Stimulated activated CD4-positive, alpha-beta T cell treated with anti-CD3 and anti-CD28 coated beads, Interleukin-15, amount 100 ng/mL, for 1 hour (primary cell): ENCODE results near the gene KCTD16.

Experiments
- DNase-seq, 2 donors: peaks; one replicate each; pipeline ENCODE4 v3.0.0-alpha.2; 2020; ENCODE audit warnings: low read depth in 1 of 2, low spot score in 1 of 2

KCTD16 gene

DNA sequence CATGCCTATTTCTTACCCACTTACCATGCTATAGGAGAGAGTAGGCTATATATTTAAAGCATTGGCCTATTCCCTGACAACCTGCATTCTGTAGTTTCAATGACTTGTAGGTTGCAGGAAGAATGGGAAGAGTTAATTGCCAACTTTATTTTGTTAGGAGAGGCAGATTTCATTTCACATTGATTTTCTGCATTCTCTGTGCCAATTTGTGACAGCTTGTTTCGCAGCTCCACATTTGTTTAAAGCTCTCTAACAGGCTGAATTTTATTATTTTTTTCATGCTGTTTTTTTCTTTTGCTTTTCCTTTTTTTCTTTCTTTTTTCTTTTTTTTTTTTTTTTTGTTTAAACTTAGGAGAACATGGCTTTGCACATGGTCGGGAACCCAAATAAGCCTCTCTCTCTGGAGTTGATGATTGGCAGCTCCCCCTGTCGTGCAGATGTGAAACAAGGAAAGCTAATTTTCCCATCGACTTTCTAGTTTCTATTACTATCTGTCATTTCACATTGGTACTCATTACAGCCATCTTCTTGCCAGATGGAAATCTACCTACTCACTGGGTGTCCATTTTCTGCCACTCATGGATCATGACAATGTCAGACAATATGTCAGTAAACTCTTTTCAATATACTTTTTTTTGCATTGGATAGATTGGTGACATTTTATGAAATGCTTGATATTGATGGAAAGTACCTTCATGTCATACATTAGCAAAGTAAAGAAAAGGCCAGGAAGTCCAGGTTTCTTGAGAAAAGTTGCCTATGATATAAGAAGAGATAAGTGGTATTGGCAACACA is 223.2 kb downstream of the KCTD16 start:
- no peak for DNase-seq

DNA sequence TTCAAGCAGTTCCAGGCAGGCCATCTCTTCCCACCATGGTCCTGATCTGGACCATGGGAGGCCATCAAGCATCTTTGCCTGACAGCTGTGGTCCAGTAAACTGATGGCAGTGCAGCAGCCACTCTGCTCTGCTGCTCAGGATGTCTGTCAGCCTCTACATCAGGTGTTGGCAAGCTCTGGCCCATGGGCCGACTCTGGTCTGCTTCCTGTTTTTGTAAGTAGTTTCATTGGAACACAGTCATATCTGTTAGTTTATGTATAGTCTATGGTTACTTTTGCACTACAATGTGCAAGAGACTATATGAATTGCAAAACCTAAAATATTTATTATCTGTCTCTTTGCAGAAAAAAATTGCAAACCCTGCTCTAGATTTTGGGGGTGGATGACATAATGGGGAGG is 225.0 kb downstream of the KCTD16 start:
- no peak for DNase-seq

DNA sequence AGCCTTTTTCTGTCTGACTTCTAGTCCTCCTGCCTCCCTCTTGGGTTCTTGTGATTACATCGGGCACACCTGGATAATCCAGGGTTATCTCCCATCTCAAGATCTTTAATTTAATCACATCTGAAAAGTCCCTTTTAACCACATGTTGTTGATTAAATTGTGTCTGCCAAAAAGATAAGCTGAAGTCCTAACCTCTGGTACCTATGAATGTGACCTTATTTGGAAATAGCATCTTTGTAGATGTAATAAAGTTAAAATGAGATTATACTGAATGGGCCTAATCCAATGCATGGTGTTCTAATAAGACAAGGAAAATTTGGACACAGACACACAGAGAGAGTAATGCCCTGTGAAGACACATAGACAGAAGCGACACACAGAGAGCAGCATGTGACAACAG is 232.4 kb downstream of the KCTD16 start:
- DNase-seq = no peak

DNA sequence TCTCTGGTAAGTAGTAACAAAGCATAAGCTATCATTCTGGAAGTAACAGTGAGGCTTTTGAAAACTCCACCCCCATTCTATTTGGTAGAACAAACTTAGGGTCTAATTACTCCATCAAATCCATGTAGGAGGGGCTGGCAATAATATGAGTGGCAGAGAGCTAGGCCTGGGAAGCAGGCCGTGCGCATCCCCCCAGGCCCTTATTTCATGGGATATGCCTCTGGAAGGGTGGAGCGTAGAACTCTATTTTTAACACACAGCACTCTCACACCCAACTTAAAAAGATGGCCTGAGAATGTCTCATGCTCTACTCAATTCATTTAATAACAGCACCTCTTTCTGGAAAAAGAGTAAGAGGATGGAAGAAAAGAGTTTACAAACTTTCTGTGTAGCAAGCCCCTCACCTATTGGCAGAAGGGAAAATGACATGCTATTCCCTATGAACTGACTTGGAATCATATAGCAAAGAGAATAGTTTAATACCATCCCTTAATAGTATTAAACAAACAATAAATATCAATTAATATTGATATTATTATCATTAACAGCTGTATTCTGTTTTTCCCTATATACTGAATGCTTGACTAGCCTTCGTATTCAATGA is 233.2 kb downstream of the KCTD16 start:
- no peak for DNase-seq

DNA sequence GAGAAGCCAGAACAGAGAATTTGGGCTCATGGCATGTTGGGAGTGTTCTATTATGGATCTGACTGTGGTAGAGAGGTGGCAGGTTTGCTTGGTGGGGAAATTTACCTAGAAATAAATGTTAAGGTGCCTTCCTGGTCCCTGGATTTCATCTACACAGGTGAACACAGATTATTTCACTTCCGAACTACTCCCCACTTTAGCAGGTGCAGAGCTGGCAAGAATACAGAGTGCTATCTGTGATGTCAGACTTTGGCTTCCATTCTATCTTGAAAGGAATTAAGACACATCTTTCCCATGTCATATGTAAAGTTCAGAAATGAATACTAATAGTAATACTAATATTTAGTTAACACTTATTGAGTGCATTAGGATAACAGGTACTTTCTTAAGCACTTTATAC is 234.0 kb downstream of the KCTD16 start:
- DNase-seq = no peak

DNA sequence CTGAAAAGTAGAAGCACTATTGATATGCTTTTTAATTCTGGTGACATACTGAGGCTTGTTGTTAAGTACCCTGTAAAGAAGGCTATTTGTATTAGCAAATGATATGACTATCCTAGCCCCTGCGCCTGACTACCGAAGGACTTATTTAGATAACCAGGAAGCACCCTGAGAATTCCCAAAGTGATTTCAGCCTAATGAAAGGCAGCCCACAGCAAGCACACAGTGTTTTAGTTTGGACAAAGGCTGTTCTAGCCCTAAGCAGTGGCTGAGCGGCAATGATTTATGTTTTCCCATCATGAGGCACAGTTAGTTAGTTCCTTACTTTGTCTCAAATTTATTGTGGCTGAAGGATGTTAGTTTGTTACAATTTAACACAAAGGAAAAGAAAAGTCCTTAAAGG is 235.3 kb downstream of the KCTD16 start:
- DNase-seq = no peak

DNA sequence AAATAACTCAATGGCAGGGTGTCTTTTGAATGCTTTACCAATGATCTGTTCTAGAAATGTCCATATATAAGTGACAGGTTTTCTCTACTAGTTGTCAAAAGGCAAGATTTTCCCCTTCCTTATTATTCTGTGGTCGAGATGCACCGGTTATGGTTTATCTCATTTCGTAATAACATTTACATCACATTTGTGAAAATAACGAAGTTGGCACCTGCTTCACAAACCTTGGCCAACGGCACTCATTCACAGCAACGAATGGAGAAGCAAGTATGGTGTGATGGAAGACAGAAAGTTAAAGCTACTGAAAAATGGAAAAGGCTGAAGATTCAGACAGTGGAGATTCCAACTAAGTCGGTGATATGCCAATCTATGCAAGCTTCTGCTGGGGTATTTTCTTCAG is 235.8 kb downstream of the KCTD16 start:
- no peak for DNase-seq

DNA sequence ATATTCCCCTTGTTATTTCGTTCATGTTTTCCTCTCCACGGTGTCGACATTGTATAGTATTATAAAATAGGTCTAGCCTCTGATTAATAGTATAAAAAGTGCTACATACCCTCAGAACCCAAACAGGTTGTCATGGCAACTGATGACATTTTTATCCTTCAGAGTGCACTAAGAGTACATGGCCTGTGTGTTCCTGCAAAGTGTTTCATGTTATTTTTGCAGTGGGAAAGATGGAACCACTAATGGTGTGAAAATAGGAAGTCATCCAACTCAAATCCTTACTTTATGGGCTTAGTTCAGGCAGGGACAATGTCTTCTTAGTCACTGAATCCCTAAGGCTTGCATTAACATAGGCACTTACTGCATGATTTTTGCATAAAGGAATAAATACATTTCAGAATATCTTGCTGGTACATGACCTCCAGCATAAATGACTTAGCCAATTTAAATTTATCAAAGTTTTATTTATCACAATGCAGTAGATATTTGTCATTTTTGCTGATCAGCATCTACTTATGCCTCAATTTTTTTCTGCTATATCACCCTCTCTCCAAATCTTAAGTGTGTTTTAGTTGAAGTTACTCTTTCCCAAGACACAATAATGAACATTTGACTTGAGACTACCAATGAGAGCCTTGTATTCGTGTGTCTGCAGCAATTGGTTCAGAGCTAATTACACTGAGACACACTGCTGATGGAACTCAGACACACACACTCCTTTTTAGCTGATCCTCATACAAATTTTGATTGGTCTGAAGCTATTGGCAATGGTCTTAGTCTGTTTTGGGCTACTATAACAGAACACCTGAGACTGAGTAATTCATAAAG is 243.7 kb downstream of the KCTD16 start:
- DNase-seq = no peak

DNA sequence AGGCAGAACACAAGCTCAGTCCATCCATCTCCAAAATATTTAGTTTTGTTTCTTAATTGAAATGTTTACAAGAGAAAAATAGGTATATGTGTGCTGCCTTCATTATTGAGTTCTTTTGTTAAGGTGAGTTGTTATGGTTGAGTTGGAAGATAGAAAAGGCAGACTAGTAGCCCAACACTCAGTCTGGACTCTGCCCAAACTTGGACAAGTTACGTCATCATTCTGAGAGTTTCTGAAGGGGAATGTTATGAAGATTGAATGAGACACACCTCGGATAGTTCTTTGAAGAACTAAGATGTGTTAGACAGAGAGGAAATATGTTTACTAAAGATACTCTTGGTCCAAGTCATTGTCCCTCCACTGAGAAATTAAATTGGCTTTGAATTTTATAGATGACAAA is 245.5 kb downstream of the KCTD16 start:
- no peak for DNase-seq

DNA sequence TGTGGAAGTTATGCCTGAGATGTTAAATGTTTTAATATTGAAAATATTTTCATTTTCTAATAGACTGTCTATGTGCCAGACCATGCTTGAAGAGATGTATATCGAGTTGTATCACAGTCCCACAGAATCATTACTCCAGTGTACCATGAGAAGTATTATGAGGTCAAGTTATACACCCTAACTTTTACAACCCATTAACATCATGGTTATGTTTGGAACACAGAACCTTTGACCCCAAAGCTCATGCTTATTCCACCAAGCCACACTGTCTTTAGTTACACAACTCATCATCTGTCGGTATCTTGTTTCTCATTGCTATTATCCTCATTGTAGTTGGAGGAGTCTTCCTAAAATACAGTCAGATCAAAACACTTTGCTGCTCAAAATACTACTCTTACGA is 248.0 kb downstream of the KCTD16 start:
- DNase-seq = no peak

DNA sequence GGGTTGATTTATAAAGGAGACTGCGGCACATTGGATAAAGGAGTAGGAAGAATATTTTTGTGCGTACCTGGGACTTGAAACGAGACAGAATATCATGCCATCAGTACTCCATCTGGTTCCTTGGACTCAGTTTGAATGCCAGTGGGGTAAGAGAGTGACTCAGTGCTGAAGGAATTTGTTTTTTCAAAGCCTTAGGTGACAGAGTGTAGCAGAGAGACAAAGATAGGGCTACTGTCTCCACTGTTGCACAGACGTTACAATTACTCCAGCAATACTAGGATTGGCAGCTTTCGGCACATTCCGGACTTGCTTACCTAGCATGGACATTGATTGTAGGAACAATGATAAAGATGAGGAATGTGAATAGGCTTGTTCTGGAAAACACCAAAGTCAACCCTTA is 250.7 kb downstream of the KCTD16 start:
- no peak for DNase-seq

DNA sequence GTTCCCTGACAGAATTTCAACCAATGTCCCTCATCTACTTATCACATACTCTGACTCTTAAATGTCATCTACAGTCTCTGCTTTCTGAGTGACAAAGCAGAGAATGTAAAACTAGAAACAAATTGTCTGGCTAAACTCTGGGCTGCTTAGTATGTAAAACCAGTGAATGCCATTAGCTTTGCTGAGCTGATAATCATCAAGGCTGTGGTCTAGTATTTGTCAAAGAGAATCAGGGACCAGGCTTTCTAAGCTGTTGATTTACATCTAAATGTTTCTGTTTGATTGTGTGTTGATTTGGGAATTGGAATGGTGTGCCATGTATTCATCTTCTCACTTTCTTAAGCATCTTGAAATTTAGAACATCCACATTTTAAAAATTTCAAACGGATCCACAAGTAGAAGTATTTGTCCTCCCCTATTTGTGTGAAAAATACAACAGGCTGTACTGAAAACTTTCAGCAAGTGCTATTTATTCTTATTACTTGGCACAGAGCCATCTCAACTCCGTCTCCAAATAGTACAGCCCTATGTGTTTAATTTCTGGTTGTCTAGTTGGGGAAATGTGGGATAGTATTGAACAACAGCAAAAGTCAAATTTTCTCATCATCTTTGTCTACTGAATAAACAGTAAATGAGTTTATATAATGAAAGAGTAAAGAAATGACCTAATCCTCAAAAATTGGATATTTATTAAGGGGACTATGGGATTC is 251.5 kb downstream of the KCTD16 start:
- no peak for DNase-seq

DNA sequence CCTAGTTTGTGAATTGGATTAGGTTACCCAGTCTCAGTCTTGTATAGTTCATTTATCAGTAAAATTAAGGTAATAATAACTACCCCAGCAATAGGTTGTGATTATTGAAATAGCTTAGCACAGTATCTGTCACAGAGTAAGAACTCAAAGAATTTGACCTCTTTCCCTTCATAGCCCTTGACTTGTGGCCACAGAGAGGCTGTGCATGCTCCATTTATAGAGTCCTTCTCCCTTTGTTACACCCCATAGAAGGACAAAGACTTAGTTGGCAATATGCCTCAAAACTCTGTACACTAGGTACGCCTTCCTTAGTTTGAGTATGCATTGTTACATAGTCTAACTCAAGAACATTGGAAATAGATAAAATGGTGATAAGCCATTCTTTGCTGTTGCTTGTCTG is 257.2 kb downstream of the KCTD16 start:
- no peak for DNase-seq

DNA sequence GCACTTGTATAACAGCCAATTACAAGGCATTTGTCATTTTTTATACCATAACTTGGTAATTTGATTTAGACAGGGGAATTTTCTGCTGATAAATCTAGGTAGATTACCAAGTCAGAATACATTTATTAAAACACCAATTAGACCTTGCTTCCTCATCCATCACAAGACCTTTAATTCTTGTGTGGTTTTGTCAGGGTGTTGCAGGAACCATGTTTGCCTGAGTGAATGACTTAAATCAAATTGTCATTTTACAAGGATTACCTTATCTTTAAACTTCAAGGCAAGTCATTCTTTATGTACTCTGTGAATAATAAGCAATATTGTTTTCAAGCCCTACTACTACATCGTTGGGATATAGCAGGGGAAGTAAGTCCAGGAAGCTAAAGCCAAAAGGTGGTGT is 257.7 kb downstream of the KCTD16 start:
- DNase-seq = no peak

DNA sequence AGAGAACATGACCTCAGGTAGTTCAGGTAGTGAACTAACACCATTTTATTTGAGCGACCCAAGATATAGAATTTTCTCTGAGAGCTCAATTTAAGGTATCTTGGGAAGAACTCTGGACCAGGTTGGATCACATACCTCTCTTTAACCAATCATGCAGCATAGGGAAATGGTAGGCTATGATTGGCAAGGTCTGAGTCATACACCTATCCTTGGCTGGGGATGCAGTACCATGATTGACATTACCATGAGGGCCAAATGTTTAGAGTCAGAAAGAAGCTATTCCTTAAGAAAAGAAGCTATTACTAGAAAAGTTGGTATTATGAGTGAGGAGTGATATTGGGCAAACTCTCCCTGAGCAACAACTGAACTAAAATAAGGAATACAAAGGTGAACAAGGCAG is 258.7 kb downstream of the KCTD16 start:
- no peak for DNase-seq

DNA sequence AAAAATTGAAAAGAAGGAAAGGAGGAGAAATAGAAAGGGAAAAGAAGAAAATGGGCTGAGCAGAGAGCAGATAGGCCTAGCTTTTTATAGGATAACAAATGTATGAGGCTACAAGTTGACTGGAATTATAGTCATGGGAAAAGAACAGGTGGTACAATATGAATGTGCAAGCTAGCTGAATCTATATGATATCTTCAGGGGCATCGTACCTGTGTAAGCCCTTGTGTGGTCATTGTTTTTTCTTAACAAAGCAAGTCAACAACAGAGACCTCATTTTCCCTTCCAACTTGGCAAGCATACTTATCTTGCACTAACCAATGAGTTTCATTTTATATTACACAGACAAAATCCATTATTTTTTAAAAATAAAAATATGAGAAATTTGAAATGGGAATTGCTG is 259.2 kb downstream of the KCTD16 start:
- no peak for DNase-seq

DNA sequence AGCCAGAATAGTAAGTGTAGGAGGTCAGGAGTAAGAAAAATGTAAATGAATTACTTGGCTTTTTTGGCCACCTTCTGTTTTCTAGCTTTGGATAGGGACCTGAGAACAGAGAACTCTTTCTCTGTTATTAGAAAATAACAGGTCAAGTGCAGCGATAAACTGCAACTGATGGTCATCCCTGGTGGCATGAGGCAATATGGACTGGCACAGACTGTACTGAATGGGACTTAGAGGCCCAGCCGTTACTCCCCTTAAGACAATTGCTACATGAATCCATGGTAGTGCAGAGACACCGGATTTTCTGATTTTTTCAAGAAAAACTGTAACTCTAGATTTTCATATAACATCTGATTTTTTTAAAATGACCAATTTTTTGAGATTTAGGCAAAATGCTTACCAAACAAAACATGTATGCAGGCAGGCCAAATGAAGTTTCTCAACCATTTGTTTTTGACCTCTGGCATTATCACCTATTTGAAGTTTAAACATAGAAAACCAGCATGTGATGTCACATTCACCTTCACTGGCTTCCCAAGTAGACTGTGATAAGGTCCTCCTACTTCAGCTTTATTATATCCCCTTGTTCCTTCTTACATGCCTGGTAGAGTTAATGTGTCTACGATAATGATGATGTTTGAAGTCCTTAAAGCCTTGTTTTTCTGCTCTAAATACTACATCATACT is 262.6 kb downstream of the KCTD16 start:
- DNase-seq = no peak

DNA sequence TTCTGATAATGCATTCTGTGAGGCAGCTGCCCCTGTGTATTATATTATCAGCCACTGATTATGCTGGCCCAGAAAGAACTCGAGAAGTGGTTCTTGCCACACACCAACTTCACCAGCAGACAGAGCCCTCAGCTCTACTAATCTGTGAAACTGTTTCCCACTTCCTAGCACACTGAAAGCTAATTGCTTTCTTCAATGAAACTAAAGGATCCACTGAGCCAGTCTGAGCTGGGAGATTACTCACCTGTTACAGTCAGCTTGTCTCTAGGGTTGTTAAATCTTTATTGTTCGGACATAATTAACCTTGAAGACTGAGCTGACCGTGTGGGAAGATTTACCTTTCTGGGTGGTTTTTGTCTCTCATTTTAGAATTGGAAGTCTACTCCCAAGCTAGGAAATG is 263.2 kb downstream of the KCTD16 start:
- DNase-seq = no peak

DNA sequence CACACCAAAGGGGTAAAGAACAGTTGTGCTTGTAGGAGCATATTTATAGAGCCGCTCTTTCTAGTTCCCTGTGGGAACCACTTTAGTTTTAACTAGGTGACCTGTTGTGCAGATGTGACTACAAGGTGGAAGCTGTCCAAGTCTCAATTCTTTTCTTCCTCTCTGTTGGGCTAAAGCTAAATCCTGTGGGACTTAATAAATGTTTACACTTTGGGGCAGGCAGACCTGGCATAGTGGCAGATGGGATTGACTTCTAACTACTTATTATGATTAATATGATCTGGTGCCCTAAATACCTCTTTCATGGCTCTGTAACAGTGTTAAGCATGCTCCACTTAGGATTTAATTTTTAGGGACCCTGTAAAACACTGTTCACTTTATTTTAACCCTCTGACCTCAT is 265.3 kb downstream of the KCTD16 start:
- DNase-seq = no peak

DNA sequence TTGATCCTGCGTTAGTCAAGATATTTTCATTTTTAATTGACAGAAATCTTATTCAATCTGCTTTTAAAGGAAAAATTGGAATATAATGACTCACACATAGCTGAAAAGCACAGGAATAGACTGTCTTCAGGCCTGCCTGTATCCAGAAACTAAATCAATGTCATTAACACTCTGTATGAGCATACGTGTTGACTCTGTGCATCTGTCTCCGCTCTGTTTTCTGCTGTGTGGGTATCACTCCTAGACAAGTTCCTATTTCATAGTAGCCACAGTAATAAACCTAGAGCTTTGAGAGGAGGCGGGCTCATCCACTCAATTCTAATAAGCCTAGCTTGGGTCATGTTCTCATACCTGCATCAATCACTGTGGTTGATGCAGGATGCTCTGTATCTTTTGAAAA is 267.6 kb downstream of the KCTD16 start:
- DNase-seq = no peak

DNA sequence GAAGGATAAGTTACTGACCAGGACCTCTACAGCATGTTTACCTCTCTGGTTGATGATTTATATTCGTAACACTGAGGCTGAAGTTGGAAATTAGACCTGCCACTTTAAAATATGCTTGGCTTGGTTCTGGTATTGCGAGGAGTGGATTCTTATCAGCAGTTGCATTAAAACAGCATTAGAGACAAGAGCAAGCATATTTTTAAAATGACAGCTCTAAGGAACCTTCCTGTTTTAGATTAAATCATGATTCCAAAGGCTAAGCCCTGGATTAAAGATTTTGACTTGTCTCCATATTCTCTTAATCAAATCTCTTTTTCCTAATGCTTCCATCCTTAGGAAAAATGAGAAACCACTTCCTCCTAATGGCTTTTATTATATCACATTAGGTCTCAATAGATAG is 277.8 kb downstream of the KCTD16 start:
- no peak for DNase-seq
